Measurements from ENCODE around the gene ATXN1.

GRCh38 chr6:16420715-16421461 lies 340.4 kb downstream of the ATXN1 start:
- TF ChIP-seq POLR2A (IDR thresholded peaks at IDR 0.05): no peak
- TF ChIP-seq CTCF (IDR thresholded peaks at IDR 0.05): no peak

All from lower leg skin (tissue), 3 donors.